ENCODE data around the gene NFKBIA.

The NFKBIA gene

DNA sequence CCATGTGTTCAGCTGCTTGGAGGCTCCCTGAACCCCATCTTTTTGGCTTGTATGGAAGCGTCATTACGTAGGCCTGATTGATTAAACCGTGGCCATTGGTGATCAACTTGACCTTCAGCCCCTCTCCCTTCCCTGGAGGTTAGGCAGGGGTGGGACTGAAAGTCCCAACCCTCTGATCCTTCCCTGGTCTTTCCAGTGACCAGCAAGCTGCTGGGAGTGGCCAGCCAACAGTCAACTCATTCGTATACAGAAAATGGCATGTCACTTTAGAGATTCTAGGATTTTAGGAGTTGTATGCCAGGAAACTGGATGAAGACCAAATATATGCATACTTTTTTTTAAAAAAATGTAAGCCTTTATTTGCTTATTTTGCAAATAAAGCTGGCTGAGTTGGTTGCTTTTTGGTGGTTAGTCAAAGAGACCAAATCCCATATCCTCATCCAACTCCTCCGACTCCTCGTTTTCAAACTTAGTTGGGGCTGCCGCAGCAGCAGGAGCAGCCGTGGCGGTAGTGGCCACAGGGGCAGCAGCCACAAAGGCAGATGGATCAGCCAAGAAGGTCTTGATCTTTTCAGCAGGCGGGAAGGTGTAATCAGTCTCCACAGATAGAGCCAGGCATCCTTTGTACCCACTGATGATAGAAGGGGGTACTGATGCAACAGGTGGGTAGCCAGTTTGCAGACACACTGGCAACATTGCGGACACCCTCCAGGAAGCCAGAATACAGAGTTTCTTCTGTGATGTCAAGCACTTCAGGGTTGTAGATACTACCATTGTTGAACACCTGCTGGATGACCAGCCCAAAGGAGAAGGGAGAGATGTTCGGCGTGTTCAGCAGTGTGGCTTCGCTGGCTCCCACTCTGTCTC lies 16.6 kb downstream of the NFKBIA start:
- no peak overlapping the region for H3K27ac ChIP-seq (ENCODE audit: low read length)
- TF ChIP-seq, protein P1, sequence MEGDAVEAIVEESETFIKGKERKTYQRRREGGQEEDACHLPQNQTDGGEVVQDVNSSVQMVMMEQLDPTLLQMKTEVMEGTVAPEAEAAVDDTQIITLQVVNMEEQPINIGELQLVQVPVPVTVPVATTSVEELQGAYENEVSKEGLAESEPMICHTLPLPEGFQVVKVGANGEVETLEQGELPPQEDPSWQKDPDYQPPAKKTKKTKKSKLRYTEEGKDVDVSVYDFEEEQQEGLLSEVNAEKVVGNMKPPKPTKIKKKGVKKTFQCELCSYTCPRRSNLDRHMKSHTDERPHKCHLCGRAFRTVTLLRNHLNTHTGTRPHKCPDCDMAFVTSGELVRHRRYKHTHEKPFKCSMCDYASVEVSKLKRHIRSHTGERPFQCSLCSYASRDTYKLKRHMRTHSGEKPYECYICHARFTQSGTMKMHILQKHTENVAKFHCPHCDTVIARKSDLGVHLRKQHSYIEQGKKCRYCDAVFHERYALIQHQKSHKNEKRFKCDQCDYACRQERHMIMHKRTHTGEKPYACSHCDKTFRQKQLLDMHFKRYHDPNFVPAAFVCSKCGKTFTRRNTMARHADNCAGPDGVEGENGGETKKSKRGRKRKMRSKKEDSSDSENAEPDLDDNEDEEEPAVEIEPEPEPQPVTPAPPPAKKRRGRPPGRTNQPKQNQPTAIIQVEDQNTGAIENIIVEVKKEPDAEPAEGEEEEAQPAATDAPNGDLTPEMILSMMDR (IDR thresholded peaks at IDR 0.05; ENCODE audit: low read depth, low read length) = no peak
- no peak for TF ChIP-seq EZH2phosphoT487 (IDR thresholded peaks at IDR 0.05; ENCODE audit: low read depth)
- H4K20me1 ChIP-seq (ENCODE audit: insufficient read depth, low read length) = no peaks in the 10 kb centered on the region
- H3K27me3 ChIP-seq (ENCODE audit: low read depth, low read length) = no peaks in the 10 kb centered on the region
- H3K4me3 ChIP-seq (ENCODE audit: low read length) = no peak overlapping the region
- no peak overlapping the region for H2AFZ ChIP-seq (ENCODE audit: low read depth, low read length)
- H3K4me2 ChIP-seq (ENCODE audit: low read length) = no peak overlapping the region
- H3K79me2 ChIP-seq (ENCODE audit: low read length) = no peaks in the 10 kb centered on the region
- H3K9me3 ChIP-seq (ENCODE audit: insufficient read depth, low read length) = no peaks in the 10 kb centered on the region
- no peak overlapping the region for H3K9ac ChIP-seq (ENCODE audit: low read length)
- H3K4me1 ChIP-seq (ENCODE audit: low read length) = peaks cover 11% of the 10 kb centered on the region
- no peaks in the 10 kb centered on the region for H3K36me3 ChIP-seq (replicated peaks; ENCODE audit: low read depth, low read length)

DNA sequence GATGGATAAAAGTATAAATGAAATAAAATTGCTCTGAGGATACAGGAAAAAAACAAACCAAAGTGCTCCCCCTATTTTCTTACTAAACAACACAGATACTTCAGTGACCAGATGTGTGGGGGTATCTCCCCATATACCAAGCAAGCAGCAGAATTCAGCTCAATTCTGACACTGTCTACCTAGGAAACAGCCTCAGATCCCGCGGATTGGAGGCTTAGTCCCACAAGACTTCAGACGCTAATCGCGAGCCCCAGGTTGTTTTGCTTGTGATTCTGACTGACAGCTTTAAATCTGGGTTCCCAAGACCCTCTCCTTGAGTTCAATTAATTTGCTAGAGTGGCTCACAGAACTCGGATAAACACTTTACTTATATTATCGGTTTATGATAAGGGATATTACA lies 17.3 kb downstream of the NFKBIA start:
- Histone ChIP-seq H3K27ac (ENCODE audit: low read length) (no peak overlapping the region), H3K36me3 (replicated peaks; ENCODE audit: low read depth, low read length) (no peaks in the 10 kb centered on the region), H3K4me2 (ENCODE audit: low read length) (no peak overlapping the region), H3K9ac (ENCODE audit: low read length) (no peak overlapping the region), H2AFZ (ENCODE audit: low read depth, low read length) (no peak overlapping the region), H3K4me1 (ENCODE audit: low read length) (peaks cover 11% of the 10 kb centered on the region), H3K79me2 (ENCODE audit: low read length) (no peaks in the 10 kb centered on the region), H3K4me3 (ENCODE audit: low read length) (no peak overlapping the region), H4K20me1 (ENCODE audit: insufficient read depth, low read length) (no peaks in the 10 kb centered on the region), H3K9me3 (ENCODE audit: insufficient read depth, low read length) (no peaks in the 10 kb centered on the region), H3K27me3 (ENCODE audit: low read depth, low read length) (no peaks in the 10 kb centered on the region)
- TF ChIP-seq EZH2phosphoT487 (IDR thresholded peaks at IDR 0.05; ENCODE audit: low read depth) = no peak
- TF ChIP-seq, protein P1 (IDR thresholded peaks at IDR 0.05; ENCODE audit: low read depth, low read length) = no peak

DNA sequence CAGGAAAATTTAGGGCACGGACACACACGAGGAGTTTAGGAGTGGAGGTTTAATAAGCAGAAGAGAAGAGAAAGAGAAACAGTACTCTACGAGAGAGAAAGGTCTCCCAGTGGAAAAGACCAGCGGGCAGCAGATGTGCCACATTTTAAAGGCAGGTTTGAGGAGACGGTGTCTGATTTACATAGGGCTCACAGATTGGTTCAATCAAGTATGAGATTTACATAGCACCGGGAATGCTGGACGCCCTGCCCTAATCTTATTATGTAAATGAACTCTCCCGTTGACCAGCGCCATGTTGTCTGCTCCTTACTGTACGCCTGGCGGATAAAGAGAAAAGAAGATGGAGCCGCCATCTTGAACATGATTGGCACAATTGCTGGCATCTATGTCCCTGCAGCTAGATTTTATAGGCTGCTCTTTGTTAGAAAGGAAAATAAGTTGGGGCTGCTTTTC lies 17.9 kb downstream of the NFKBIA start:
- Histone ChIP-seq H3K27ac (ENCODE audit: low read length) (no peak overlapping the region), H4K20me1 (ENCODE audit: insufficient read depth, low read length) (no peaks in the 10 kb centered on the region), H3K79me2 (ENCODE audit: low read length) (no peaks in the 10 kb centered on the region), H3K4me2 (ENCODE audit: low read length) (no peak overlapping the region), H3K27me3 (ENCODE audit: low read depth, low read length) (no peaks in the 10 kb centered on the region), H3K4me3 (ENCODE audit: low read length) (no peak overlapping the region), H3K4me1 (ENCODE audit: low read length) (peaks cover 11% of the 10 kb centered on the region), H3K9ac (ENCODE audit: low read length) (no peak overlapping the region), H2AFZ (ENCODE audit: low read depth, low read length) (no peak overlapping the region), H3K36me3 (replicated peaks; ENCODE audit: low read depth, low read length) (no peaks in the 10 kb centered on the region), H3K9me3 (ENCODE audit: insufficient read depth, low read length) (no peaks in the 10 kb centered on the region)
- TF ChIP-seq EZH2phosphoT487 (IDR thresholded peaks at IDR 0.05; ENCODE audit: low read depth) = no peak
- TF ChIP-seq, protein P1 (IDR thresholded peaks at IDR 0.05; ENCODE audit: low read depth, low read length) = no peak

DNA sequence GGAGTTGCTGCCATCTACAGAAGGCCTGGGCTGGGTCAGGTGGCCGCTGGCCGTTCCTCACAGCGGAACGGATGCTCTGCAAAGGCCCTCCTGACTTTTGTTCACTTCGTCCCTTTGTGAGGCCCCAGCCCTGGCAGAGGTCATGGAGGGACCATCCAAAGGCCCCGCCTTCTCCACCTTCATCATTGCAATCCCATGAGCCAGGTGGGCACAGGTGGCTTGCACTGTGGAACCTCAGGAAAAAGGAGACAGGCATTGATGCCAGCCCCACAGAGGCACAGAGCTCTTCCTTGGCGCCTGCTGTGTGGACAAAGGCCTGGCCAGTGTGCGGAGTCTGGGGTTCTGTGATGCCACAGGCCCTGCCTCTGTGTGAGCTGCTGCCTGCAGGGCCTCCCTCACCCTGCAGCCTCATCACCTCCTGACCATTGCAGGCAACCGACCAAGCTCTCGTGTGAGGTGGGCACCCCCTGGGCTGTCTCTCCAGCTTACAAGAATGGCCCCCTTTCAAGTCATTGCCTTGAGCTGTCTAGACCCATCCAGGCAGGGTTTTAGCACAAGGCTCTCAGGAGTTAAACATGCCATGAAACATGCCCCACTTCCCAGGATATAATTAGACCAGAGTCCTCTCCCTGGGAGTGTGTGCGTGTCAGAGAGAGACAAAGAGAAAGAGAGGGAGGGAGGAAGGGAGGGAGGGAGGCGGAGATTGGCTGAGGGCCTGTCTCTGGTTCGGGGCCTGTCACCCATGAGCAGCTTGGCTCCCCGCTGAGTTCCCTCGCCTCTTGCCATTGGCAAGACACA lies 19.3 kb downstream of the NFKBIA start:
- Histone ChIP-seq H3K9ac (ENCODE audit: low read length) (no peak overlapping the region), H3K79me2 (ENCODE audit: low read length) (no peaks in the 10 kb centered on the region), H3K4me2 (ENCODE audit: low read length) (no peak overlapping the region), H3K27me3 (ENCODE audit: low read depth, low read length) (no peaks in the 10 kb centered on the region), H3K4me1 (ENCODE audit: low read length) (no peaks in the 10 kb centered on the region), H3K9me3 (ENCODE audit: insufficient read depth, low read length) (no peaks in the 10 kb centered on the region), H3K27ac (ENCODE audit: low read length) (no peak overlapping the region), H2AFZ (ENCODE audit: low read depth, low read length) (0 out of 2 replicates have a peak overlapping the region, but pooled peaks have one; percentile 39), H4K20me1 (ENCODE audit: insufficient read depth, low read length) (no peaks in the 10 kb centered on the region), H3K4me3 (ENCODE audit: low read length) (no peak overlapping the region), H3K36me3 (replicated peaks; ENCODE audit: low read depth, low read length) (no peaks in the 10 kb centered on the region)
- TF ChIP-seq, protein P1 (IDR thresholded peaks at IDR 0.05; ENCODE audit: low read depth, low read length) = no peak
- no peak for TF ChIP-seq EZH2phosphoT487 (IDR thresholded peaks at IDR 0.05; ENCODE audit: low read depth)

Data from OCI-LY3 (cell line).